ENCODE results near the gene ERCC5.

ERCC5 gene

DNA sequence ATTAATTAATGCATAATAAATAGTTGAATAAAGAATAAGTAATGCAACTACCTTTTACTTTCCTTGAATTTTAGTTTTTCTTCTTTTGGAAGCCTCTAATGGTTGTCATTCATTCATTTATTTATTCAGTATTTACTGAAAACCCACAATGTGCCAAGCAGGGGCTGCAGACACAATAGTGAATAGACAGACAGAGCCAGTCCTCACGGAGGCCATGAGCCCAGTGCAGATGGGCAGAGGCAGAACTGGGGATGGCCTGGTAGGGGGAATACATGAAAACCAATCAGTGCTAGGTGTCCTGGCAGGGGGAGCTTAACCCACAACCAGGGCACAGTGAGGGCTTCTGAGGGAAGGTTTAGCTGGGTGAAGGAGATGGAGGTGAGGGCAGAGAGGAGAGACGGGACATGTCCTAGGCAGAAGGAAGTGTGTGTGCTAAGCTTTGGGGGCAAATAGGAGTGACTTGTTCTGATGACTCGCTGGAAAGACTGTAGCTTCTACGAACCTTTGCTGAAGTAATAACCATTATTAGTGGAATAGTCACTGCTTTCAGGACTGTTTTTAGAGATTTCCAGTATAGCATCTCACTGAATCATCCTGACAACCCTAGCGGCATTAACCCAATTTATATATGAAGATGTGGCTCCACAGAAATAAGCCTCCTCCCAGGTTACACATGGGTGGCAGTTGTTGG is 55.9 kb downstream of the ERCC5 start:
- no peak for FAIRE-seq
- DNase-seq (ENCODE audit: insufficient read length, low spot score): no peak
- no peak for TF ChIP-seq PAX5 (IDR thresholded peaks at IDR 0.05; ENCODE audit: insufficient read depth, low read length, severe bottlenecking)
- no peak for TF ChIP-seq POLR2AphosphoS5 (IDR thresholded peaks at IDR 0.05; ENCODE audit: low read depth, low read length)
- TF ChIP-seq POLR2A (IDR thresholded peaks at IDR 0.05; ENCODE audit: low read depth, low read length): no peak
- no peak for TF ChIP-seq TAF1 (IDR thresholded peaks at IDR 0.05; ENCODE audit: low read depth, low read length)
- no peak for TF ChIP-seq SPI1 (IDR thresholded peaks at IDR 0.05; ENCODE audit: low read depth, low read length)
- TF ChIP-seq POU2F2 (IDR thresholded peaks at IDR 0.05; ENCODE audit: low read depth, low read length): no peak

- no peak for TF ChIP-seq POU2F2 (IDR thresholded peaks at IDR 0.05; ENCODE audit: low read depth, low read length)
- DNase-seq (ENCODE audit: insufficient read length, low spot score): no peak
- FAIRE-seq: no peak
Observed at GRCh38 chr13:102902789-102903347, 57.0 kb downstream of the ERCC5 start.

- TF ChIP-seq POLR2AphosphoS5 (IDR thresholded peaks at IDR 0.05; ENCODE audit: low read depth, low read length) (no peak), TAF1 (IDR thresholded peaks at IDR 0.05; ENCODE audit: low read depth, low read length) (no peak), POU2F2 (IDR thresholded peaks at IDR 0.05; ENCODE audit: low read depth, low read length) (no peak), SPI1 (IDR thresholded peaks at IDR 0.05; ENCODE audit: low read depth, low read length) (no peak), POLR2A (IDR thresholded peaks at IDR 0.05; ENCODE audit: low read depth, low read length) (no peak), PAX5 (IDR thresholded peaks at IDR 0.05; ENCODE audit: insufficient read depth, low read length, severe bottlenecking) (no peak)
- FAIRE-seq: no peak
- DNase-seq (ENCODE audit: insufficient read length, low spot score): no peak
Observed at GRCh38 chr13:102903659-102904407, 58.0 kb downstream of the ERCC5 start.

- no peak for TF ChIP-seq POU2F2 (IDR thresholded peaks at IDR 0.05; ENCODE audit: low read depth, low read length)
- TF ChIP-seq TAF1 (IDR thresholded peaks at IDR 0.05; ENCODE audit: low read depth, low read length): no peak
- no peak for FAIRE-seq
- DNase-seq (ENCODE audit: insufficient read length, low spot score): no peak
Observed at GRCh38 chr13:102904408-102904862, 58.6 kb downstream of the ERCC5 start.

DNA sequence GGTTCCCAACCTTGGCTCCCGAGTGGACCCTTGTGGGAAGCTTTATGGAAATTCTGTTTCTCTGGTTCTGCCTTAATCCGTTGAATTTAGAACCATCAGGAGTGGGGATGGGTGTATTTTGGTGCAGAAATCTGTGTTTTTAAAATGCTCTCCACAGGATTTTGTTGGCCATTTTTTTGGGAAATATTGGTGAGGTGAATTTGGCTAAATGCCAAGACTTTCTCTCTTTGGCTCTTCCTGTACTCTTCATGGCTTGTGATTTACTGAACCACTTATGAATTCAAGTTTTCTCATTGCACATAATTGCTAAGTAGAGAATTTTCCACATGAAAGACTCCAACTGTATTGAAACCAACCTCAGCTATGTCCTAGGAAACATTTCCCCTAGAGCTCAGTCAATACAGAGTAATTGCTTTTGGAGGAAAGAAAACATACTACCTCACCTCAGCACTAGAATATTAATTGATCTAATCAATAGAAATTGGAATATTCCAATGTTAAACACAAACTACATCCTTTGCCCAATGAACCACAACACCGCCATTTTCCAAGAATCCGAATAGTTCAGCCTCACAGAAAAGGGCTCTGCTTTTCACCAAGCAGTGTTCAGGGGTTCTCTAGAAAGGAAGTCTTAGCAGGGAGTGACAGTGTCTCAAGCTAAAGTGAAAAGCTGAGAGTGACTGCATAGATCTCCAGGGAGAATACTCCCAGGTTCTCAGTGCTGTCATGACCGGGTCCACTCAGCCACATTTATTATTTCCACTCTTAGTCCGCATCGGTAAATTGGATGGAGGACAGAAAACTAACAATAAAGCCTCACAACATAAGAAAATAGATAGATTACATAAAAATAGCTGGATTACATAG is 60.3 kb downstream of the ERCC5 start:
- DNase-seq (ENCODE audit: insufficient read length, low spot score) (no peak), FAIRE-seq (no peak)
- TF ChIP-seq SPI1 (IDR thresholded peaks at IDR 0.05; ENCODE audit: low read depth, low read length) (no peak), PAX5 (IDR thresholded peaks at IDR 0.05; ENCODE audit: insufficient read depth, low read length, severe bottlenecking) (no peak), POU2F2 (IDR thresholded peaks at IDR 0.05; ENCODE audit: low read depth, low read length) (no peak), POLR2AphosphoS5 (IDR thresholded peaks at IDR 0.05; ENCODE audit: low read depth, low read length) (no peak), TAF1 (IDR thresholded peaks at IDR 0.05; ENCODE audit: low read depth, low read length) (no peak)

GRCh38 chr13:102907016-102907756 is 61.4 kb downstream of the ERCC5 start:
- FAIRE-seq: peak; percentile 47

DNA sequence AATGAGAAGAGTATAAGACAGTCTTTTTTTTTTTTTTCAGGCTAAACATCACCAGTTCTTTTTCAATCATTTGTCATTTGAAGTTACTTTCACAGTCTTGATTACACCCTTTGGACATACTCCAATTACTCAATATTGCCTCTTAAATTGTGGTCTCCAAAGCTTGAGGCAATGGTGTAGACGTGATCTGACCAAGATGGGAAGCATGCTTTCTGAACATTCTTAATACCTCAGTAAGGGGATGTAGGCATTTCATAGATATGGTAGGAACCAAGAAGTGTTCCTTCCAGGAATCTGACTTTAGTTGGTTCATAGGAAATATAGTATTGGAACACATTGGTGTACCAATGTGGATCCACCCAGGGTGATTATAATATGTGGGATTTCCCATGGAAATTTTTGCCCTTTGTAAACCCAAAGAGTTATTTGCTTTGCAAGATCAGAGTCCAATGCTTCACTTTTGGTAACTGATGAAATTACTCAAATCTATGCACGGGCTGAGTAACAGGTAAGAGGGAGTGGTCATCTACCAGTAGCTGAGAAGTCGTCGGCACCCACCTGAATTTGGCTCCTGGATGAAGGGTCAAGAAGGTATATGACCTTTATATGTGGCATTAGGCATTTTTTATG is 62.2 kb downstream of the ERCC5 start:
- DNase-seq (ENCODE audit: insufficient read length, low spot score): no peak
- no peak for TF ChIP-seq PAX5 (IDR thresholded peaks at IDR 0.05; ENCODE audit: insufficient read depth, low read length, severe bottlenecking)
- TF ChIP-seq SPI1 (IDR thresholded peaks at IDR 0.05; ENCODE audit: low read depth, low read length): no peak
- TF ChIP-seq POLR2A (IDR thresholded peaks at IDR 0.05; ENCODE audit: low read depth, low read length): no peak
- no peak for TF ChIP-seq TAF1 (IDR thresholded peaks at IDR 0.05; ENCODE audit: low read depth, low read length)
- no peak for TF ChIP-seq POLR2AphosphoS5 (IDR thresholded peaks at IDR 0.05; ENCODE audit: low read depth, low read length)
- no peak for TF ChIP-seq POU2F2 (IDR thresholded peaks at IDR 0.05; ENCODE audit: low read depth, low read length)
- FAIRE-seq: no peak

More at GRCh38 chr13:102907016-102907756, 61.4 kb downstream of the ERCC5 start:
- DNase-seq (ENCODE audit: insufficient read length, low spot score): no peak
- TF ChIP-seq POU2F2 (IDR thresholded peaks at IDR 0.05; ENCODE audit: low read depth, low read length) (no peak), SPI1 (IDR thresholded peaks at IDR 0.05; ENCODE audit: low read depth, low read length) (no peak), POLR2A (IDR thresholded peaks at IDR 0.05; ENCODE audit: low read depth, low read length) (no peak), POLR2AphosphoS5 (IDR thresholded peaks at IDR 0.05; ENCODE audit: low read depth, low read length) (no peak), TAF1 (IDR thresholded peaks at IDR 0.05; ENCODE audit: low read depth, low read length) (no peak), PAX5 (IDR thresholded peaks at IDR 0.05; ENCODE audit: insufficient read depth, low read length, severe bottlenecking) (no peak)

- DNase-seq (ENCODE audit: insufficient read length, low spot score): no peak
- no peak for FAIRE-seq
- TF ChIP-seq SPI1 (IDR thresholded peaks at IDR 0.05; ENCODE audit: low read depth, low read length) (no peak), POU2F2 (IDR thresholded peaks at IDR 0.05; ENCODE audit: low read depth, low read length) (no peak), TAF1 (IDR thresholded peaks at IDR 0.05; ENCODE audit: low read depth, low read length) (no peak), POLR2A (IDR thresholded peaks at IDR 0.05; ENCODE audit: low read depth, low read length) (no peak), PAX5 (IDR thresholded peaks at IDR 0.05; ENCODE audit: insufficient read depth, low read length, severe bottlenecking) (no peak), POLR2AphosphoS5 (IDR thresholded peaks at IDR 0.05; ENCODE audit: low read depth, low read length) (no peak)
Observed at GRCh38 chr13:102909971-102910370, 64.1 kb downstream of the ERCC5 start.

Data from GM12891 (cell line).